ENCODE measurements around the gene SRC. TPM values are rescaled to one million over a fixed set of nuclear protein-coding genes. Genes with fewer than 3 reads are reported as not detected.

Gene SRC
- 10 to 100 TPM; 10.3 to 21.4 (median 12.9) TPM for total RNA-seq

DNA sequence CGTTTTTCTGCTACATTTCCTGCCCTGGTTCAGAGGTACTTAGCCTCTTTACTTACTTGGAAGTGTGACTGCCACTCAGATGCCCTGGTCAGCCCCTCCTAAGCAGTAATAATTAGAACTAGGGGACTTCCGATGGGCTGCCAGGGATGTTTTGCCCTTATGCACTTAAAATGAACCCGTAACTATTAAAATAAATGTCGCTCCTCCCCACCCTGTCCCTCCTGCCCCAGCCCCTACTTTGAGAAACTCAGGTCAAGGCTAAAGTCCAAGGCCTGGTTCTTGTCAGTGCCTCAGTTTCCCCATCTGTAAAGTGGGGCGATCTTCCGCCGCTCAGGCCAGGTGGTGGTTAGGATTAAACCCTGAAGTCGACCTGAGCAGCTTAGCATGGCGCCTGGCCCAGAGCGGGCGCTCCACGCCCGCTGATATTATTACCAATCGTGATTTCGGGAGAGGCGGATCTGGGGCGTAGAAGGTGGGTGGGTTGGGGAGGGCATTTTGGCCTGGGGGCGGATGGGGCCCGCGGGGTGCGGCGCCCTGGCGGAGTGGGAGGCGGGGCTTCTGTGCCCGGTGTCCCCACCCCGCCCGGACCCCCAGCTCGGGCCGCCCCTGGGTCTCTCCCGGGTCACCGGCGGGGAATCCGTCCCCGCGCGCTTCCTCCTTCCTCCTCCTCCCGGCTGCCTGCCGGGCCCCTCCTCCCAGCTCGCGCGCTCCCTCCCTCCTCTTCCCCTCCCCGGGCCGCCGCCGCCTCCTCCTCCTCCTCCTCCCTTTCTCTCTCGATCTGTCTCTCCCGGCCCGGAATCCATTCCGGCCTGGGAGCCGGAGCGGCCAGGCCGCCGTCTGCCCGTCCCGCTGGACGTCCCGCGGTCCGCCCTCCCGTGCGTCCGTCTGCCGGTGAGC is at the start of gene SRC:
TSS of gene SRC (plus strand) at position 802 of the 897 bp plus-strand sequence. CDS start 38,014 bp downstream, outside the sequence.
- TF ChIP-seq, protein P1, sequence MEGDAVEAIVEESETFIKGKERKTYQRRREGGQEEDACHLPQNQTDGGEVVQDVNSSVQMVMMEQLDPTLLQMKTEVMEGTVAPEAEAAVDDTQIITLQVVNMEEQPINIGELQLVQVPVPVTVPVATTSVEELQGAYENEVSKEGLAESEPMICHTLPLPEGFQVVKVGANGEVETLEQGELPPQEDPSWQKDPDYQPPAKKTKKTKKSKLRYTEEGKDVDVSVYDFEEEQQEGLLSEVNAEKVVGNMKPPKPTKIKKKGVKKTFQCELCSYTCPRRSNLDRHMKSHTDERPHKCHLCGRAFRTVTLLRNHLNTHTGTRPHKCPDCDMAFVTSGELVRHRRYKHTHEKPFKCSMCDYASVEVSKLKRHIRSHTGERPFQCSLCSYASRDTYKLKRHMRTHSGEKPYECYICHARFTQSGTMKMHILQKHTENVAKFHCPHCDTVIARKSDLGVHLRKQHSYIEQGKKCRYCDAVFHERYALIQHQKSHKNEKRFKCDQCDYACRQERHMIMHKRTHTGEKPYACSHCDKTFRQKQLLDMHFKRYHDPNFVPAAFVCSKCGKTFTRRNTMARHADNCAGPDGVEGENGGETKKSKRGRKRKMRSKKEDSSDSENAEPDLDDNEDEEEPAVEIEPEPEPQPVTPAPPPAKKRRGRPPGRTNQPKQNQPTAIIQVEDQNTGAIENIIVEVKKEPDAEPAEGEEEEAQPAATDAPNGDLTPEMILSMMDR (IDR thresholded peaks at IDR 0.05; ENCODE audit: low read depth) = no peak

DNA sequence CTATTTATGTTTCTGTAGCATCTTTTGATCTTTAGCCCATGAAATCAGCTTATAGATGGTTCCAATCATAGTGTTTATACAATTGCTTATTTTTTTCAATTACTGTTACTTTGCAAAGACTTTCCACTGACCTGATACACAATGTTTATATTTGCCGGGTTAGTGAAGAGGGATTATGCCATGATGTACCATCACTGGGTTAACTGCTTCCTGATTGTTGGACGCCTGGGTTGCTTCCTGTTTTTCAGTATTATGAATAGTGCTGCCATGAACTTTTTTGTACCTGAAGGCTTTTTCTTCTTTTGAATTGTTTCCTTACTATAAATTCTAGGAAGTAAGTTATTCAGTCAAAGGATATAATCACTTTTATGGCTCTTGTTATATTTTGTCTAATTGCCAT is 49.6 kb upstream of the SRC start:
- TF ChIP-seq, protein P1 (IDR thresholded peaks at IDR 0.05; ENCODE audit: low read depth) = no peak

DNA sequence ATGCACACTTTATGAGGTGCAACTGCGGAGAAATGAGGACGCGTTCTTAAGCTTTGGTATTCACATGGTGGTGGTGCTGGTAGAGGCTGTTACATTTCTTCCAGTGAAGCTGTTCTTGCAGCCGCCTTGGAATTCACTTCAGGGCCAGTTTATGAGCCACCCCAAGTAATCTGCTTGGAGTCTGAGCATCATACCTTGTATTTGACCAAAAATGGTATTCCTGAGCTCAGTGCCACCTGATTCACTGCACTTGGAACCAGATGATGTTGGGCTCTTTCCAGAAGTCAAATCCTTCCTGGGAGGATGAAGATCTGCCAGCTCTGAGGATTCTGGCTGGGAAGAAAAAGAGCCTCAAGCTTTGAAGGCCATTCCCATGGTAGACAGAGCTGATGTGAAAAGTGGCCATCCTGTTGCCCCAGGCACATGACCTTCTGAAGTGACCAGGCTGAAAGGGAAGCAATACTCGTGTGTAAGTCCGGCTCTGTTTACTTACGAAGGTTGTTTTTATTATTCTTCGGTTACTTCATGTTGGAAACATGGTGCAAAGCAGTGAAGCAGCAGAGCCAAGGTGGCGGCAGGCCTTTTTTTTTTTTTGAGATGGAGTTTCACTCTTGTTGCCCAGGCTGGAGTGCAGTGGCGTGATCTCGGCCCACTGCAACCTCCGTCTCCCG is 48.7 kb upstream of the SRC start:
- TF ChIP-seq, protein P1 (IDR thresholded peaks at IDR 0.05; ENCODE audit: low read depth) = no peak

DNA sequence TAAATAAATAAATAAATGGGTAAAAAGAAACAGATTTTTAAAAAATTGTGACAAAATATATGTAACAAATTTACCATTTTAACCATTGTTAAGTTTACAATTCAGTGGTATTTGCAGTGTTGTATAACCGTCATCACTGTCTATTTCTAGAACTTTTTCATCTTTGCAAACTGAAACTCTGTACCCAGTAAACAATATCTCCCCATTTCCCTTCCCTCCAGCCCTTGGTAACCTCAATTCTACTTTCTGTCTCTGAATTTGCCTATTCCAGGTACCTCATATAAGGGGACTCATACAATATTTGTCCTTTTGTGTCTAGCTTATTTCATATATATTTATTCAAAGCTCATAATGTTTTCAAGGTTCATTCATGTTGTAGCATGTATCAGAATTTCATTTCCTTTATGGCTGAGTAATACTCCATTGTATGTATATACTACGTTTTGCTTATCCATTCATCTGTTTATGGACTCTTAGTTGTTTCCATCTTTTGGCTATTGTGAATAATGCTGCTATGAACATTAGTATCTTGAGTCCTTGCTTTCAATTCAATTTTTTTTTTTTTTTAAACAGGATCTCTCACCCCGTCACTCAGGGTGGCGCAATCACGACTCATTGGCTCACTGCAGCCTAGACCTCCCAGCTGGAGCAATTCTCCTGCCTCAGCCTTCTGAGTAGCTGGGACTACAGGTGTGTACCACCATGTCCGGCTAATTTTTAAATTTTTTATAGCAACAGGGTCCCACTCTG is 47.6 kb upstream of the SRC start:
- TF ChIP-seq, protein P1 (IDR thresholded peaks at IDR 0.05; ENCODE audit: low read depth) = no peak

DNA sequence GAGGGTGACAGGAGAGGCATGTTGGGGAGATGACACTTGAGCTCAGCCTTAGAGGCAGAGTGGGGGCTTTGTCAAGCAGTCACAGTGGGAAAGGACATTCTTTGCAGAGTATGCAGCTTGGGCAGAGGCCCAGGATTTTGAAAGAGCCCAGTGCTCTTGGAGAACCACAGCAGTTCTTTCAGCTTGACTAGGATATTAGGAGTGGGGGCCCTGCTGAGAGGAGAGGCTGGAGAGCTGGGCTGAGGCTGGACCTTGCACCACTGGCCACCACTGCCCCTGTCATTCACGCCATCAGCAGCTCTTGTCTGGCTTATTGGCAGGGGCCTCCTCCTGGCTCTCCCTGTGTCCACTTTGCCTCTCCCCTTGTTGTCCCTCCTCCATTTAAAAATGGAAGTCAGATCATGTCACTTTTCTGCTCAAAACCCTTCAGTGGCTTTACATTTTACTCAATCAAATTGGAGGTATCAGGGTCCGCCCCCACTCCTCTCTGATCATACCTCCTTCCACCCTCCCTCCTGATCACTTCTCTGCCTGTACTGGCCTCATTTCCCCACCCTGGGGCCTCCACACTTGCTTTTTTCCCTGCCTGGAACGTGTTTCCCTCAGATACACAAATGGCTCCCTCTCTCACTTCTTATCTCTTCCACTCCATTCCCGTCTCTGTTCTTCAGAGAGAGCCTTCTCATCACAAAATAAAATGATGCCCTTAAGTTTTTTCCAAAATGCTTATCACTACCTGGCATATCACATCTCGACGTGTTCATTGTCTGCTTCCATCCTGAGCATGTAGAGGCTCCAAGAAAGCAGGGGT is 46.0 kb upstream of the SRC start:
- TF ChIP-seq, protein P1 (IDR thresholded peaks at IDR 0.05; ENCODE audit: low read depth) = no peak

DNA sequence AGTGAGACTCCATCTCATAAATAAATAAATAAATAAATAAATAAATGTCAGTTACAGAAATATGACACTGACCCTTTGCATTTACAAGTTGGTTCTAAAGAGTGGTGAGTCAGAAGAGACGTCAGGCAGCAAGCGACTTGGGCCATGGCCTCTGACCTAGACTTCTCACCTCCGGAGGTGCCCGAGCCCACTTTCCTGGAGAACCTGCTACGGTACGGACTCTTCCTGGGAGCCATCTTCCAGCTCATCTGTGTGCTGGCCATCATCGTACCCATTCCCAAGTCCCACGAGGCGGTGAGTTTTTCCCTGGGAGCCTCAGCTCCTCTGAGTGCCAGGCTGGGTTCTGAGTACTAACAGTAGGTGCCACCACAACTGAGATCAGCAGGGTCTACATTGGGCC is 44.8 kb upstream of the SRC start:
- TF ChIP-seq, protein P1 (IDR thresholded peaks at IDR 0.05; ENCODE audit: low read depth) = no peak

Data from subcutaneous adipose tissue (tissue), 4 donors.